HAP-1 (cell line): Measurements from ENCODE around the gene TRIM8.

ENCODE experiments used
- DNase-seq, 2 experiments: peaks; one replicate each; pipeline ENCODE4 v3.0.0-alpha.2; 2016 to 2020; ENCODE audit warnings: low spot score in 2 of 2
- H3K27me3 ChIP-seq: fragments of 250-450 bp; sonication (Bioruptor Pico); 2 replicates; pipeline ENCODE4 v1.5.1; 2020; ENCODE audit warnings: low read depth, mild to moderate bottlenecking, moderate library complexity
- H3K36me3 ChIP-seq: fragments of 250-450 bp; sonication (Bioruptor Pico); replicated peaks from 2 replicates; pipeline ENCODE4 v1.5.1; 2020; ENCODE audit warnings: mild to moderate bottlenecking
- H3K4me1 ChIP-seq: fragments of 250-450 bp; sonication (Bioruptor Pico); 2 replicates; pipeline ENCODE4 v1.5.1; 2020; ENCODE audit warnings: mild to moderate bottlenecking
- H3K4me3 ChIP-seq: fragments of 250-450 bp; sonication (Bioruptor Pico); 2 replicates; pipeline ENCODE4 v1.5.1; 2020; ENCODE audit warnings: mild to moderate bottlenecking, moderate library complexity
- H3K9me3 ChIP-seq: fragments of 250-450 bp; sonication (Bioruptor Pico); 2 replicates; pipeline ENCODE4 v1.5.1; 2020; ENCODE audit warnings: mild to moderate bottlenecking, moderate library complexity
- in situ Hi-C: fragments of 300-500 bp; cut with MboI; formaldehyde crosslinking; loops from 3 replicates; pipeline ENCODE4 v1.14.3; 2020; ENCODE audit warnings: low sequenced_read_pairs, inconsistent platforms, mixed read lengths

TRIM8 gene

DNA sequence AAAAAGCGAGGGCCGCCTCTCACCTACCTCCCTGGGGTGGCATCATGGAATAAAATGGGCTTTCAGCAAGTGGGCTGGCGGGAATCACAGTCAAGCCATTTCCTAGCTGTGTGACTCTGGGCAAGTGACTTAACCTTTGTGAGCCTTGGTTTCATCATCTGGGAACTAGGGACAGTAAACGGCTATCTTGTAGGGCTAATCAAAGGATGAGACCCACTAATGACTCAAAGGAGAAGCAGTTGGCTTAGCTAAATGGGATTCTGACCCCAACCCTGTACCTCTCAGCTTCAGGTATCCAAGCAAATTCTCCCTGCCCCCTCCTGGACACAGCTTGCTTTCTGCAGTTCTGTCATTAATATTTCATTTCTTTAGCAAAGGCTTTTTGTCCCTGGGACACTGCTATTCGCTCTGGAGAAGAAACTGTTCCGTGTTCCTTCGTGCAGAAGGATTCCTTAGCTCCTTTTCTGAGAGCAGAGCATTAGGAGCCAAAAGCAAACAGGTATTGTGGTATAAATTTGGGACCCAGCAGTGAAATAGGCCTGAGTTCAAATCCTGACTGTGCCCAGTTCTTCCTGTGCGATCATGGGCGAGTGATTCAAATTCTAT is 25.9 kb downstream of the TRIM8 start:
- Histone ChIP-seq H3K4me3 (no peak overlapping the region), H3K4me1 (peaks cover 16% of the 10 kb centered on the region), H3K36me3 (no peaks in the 10 kb centered on the region), H3K9me3 (no peaks in the 10 kb centered on the region), H3K27me3 (no peaks in the 10 kb centered on the region)
- in situ Hi-C loops = no loop called here
- DNase-seq = no peak

DNA sequence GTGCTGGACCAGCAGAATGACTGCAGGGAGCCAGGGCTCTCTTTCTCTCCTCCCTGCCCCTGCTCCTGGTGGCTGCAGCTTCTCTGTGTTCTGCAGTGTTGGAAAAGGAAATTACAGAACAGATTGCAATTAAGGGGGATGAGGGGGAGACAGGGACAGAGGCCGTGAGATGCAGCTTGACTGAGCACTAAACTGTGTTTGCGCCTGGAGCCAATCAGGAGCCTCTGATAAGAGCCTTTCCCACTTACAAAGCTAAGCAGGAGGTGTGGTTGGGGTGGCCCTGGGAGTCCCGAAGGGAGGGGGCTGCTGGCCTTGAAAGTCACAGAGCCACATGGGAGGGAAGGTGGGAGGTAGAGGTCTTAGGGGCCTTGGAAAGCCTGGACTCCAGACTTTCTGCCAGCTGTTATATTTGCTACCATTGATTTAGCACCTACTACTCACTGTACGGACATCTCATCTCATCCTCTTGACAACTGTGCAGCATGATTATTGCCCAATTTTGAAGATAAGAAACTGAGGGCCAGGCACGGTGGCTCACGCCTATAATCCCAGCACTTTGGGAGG is 26.7 kb downstream of the TRIM8 start:
- no peak for DNase-seq
- in situ Hi-C loops = no loop called here
- Histone ChIP-seq H3K4me1 (peaks cover 22% of the 10 kb centered on the region), H3K4me3 (no peak overlapping the region), H3K36me3 (no peaks in the 10 kb centered on the region), H3K9me3 (no peaks in the 10 kb centered on the region), H3K27me3 (no peaks in the 10 kb centered on the region)

DNA sequence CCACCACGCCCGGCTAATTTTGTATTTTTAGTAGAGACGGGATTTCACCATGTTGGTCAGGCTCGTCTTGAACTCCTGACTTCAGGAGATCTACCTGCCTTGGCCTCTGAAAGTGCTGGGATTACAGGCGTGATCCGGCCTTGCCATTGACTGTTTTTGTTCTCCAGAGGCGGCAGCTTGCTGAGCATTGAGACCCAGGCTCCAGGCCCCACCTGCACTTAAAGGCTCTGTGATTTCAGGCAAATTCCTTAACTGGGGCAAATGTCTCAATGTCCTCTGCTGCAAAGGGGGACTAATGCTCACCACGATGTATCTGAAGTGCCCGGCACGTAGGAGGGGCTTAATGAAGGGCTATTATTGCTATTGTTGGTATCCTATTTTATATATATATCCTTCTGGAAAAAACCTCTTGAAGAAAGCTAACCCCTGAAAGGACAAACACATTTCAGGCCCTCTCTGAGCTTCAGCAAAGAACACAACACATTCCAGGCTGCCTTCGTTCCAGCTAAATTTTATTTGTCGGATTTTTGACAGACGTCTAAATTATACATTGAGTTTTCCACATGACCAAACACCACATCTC is 29.0 kb downstream of the TRIM8 start:
- H3K36me3 ChIP-seq = no peaks in the 10 kb centered on the region
- no peak for DNase-seq
- no peak overlapping the region for H3K4me3 ChIP-seq
- in situ Hi-C loops = no loop called here
- H3K4me1 ChIP-seq = peaks cover 39% of the 10 kb centered on the region
- H3K9me3 ChIP-seq = no peaks in the 10 kb centered on the region
- no peaks in the 10 kb centered on the region for H3K27me3 ChIP-seq

DNA sequence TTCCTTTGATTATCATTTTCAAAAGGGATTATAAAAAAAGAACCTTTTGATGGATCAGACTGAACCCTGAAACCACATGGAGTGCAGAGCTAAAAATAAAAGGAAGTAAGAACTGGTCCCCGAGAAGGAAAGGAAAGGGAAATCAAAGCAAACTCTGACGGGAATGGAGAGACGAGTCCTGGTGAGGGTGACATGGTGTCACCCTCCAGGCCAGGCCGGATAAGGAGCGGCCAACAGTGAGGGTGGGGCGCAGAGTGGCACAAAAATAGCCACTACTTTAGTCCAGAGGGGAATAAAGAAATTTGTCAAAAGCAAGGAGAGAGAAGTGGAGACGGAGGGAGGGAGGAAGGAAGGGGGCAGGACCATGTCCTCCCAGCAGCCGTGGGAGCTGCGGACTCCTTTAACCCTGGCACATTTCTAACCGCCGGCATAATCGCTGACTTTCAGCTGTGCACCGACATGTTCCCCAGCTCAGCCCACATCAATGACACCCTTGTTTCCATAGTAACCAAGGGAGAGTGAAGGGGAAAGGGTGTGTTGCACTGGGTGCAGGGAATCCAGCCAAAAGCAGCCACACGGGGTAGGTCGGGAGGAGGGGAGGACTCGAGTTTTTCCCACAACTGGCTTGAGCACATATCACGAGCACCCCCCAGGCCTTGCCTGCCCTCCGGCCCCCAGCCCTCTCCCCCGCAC is 29.7 kb downstream of the TRIM8 start:
- Histone ChIP-seq H3K36me3 (no peaks in the 10 kb centered on the region), H3K27me3 (no peaks in the 10 kb centered on the region), H3K9me3 (no peaks in the 10 kb centered on the region), H3K4me1 (peaks cover 45% of the 10 kb centered on the region), H3K4me3 (no peak overlapping the region)
- DNase-seq = peak; percentile 46 to 66
- in situ Hi-C loops = no loop called here

DNA sequence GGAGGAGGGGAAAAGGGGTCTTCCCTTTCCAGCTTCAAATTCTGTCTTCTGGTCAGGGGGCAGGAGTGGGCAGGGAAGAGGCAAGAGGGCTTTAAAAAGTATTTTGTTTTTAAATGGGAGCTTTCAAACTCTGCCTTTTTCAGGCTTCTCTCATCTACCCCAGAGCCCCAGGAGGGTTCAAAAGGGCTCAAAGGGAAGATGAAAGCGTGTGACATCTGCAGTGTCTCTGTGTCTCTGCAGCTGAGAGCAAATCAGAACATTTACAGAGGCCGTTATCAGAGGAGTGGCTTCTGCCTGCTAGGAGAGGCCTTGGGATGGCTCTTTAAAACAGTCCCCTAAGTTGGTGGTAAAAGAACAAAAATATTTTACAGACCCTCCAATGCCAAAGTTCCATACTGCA is 30.3 kb downstream of the TRIM8 start:
- in situ Hi-C loops = no loop called here
- no peaks in the 10 kb centered on the region for H3K9me3 ChIP-seq
- H3K27me3 ChIP-seq = no peaks in the 10 kb centered on the region
- H3K4me3 ChIP-seq = no peak overlapping the region
- DNase-seq = no peak
- H3K36me3 ChIP-seq = no peaks in the 10 kb centered on the region
- H3K4me1 ChIP-seq = peaks cover 50% of the 10 kb centered on the region

- DNase-seq = peak in 1 of 2 experiments; percentile 42
- Histone ChIP-seq H3K36me3 (no peaks in the 10 kb centered on the region), H3K4me1 (peaks cover 50% of the 10 kb centered on the region), H3K4me3 (no peak overlapping the region), H3K9me3 (no peaks in the 10 kb centered on the region), H3K27me3 (no peaks in the 10 kb centered on the region)
- in situ Hi-C loops = no loop called here
Measured at GRCh38 chr10:102675011-102675665, 30.9 kb downstream of the TRIM8 start.

DNA sequence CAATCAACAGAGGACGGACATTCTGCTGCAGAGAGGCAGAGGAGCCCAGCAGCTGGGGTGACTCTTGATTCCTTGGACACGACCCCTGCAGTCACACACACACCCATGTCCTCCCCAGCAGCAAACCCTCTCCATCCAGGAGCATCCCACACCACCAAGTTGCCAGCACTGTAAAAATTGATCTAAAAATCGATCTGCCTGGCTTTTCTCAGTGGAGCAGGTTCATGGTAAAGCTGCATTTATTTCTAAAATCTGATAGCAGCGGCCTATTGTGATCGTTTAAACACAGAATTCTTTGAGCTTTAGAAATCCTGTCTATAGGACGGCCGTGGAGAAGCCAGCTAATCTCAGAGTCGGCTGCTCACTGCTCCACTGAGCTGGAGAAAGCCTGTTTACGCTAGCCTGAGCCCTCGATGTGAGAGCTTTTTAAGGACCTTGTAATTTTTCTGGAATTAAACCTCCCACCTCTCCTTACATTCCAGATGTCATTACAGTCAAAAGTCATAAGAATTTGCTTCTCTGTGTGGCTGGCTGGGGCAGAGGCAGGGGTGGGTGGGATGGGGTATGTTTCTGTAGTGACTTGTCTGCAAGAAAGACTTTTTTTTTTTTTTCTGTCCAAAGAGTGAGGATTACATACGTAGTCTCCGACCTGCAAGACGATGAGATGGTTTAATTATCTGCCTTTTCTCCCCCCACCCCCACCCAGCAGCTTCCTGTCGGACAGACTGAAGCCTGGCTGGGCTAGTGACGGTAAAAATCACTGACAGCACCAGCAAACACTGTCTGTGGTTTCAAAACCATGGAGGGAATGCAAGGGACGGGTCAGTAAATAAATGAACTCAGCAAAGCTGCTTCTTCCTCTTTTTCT is 31.6 kb downstream of the TRIM8 start:
- DNase-seq = peak; percentile 42 to 59
- H3K4me3 ChIP-seq = no peak overlapping the region
- H3K9me3 ChIP-seq = no peaks in the 10 kb centered on the region
- no peaks in the 10 kb centered on the region for H3K36me3 ChIP-seq
- in situ Hi-C loops = no loop called here
- no peaks in the 10 kb centered on the region for H3K27me3 ChIP-seq
- peaks cover 50% of the 10 kb centered on the region for H3K4me1 ChIP-seq

- in situ Hi-C loops = no loop called here
- no peak for DNase-seq
- Histone ChIP-seq H3K4me1 (peaks cover 50% of the 10 kb centered on the region), H3K36me3 (peaks cover 3% of the 10 kb centered on the region), H3K9me3 (no peaks in the 10 kb centered on the region), H3K27me3 (no peaks in the 10 kb centered on the region), H3K4me3 (no peak overlapping the region)
Measured at GRCh38 chr10:102676534-102677315, 32.4 kb downstream of the TRIM8 start.

DNA sequence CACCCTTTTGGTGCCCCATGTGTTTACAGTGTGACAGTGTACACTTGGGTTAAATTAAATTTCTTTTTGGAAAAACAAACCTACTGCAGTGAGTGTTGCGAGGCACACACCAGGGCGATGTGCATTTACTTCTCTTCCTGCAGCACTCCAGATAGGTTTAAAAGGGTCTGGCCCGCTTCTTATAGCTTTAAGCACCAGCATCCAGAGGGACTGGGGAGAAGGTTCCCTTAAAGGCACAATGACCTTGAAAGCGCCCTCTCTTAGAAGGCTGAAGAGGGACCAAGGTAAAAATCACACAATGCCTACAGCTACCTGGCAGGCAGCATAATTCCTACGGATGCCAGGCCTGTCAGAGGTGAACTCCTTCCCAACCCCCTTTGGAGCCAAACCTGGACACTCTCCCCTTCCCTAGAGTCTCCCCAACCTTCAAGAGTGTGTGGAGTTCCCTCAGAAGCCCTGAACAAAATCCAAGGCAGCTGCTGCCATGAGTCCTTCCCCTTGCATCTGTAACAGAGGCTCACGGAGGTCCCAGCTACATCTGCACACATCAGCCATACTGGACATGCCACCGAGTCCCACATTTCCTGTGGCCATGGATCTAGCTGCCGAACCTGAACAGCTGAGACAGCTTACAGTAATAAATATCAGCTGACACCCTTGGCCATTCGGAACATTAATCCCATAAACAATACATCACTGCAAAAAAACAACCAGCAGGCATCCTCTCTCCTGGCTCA is 33.2 kb downstream of the TRIM8 start:
- DNase-seq = no peak
- Histone ChIP-seq H3K4me1 (peaks cover 50% of the 10 kb centered on the region), H3K4me3 (no peak overlapping the region), H3K27me3 (no peaks in the 10 kb centered on the region), H3K9me3 (no peaks in the 10 kb centered on the region), H3K36me3 (peaks cover 5% of the 10 kb centered on the region)
- in situ Hi-C loops = no loop called here

DNA sequence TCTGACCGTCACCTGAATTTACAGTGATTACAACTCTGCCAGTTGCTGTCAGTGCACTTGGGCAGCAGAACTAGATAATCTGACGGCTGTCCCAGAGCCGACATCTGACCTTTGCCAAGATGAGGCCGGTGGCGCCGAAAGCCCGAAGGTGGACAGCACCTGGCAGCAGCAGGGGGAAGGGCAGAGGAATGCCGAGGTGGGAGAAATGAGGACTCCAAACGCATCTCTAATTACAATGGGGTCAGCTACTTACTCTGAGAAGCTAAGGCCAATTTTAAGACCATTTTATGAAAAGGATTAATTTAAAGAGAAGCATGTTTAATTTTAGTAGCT is 33.8 kb downstream of the TRIM8 start:
- no peaks in the 10 kb centered on the region for H3K27me3 ChIP-seq
- peaks cover 50% of the 10 kb centered on the region for H3K4me1 ChIP-seq
- no peaks in the 10 kb centered on the region for H3K9me3 ChIP-seq
- DNase-seq = no peak
- no peak overlapping the region for H3K4me3 ChIP-seq
- peaks cover 5% of the 10 kb centered on the region for H3K36me3 ChIP-seq
- in situ Hi-C loops = no loop called here

DNA sequence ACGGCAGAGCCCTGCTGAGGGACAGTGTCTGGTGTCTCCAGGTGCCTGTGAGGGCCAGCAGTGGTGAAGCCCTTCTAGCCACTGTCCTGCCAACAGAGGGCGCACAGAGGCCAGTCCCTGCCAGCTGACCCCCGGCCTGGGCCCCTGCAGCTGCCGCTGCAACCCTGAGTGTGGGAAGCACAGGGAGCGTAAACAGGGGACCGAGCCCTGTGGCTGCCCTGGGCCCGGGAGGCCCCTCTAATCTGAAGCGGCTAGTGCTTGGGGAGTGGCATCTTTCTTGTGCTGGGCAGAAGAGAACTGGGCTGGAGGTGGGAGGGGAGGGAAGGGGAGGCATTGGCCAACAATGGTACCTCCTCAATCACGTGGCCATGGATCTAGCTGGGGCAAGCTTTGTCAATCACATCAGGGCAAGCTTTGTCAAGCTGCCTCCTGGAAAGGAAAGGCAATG is 34.6 kb downstream of the TRIM8 start:
- in situ Hi-C loops = no loop called here
- DNase-seq = peak; percentile 68 to 88
- Histone ChIP-seq H3K4me3 (no peak overlapping the region), H3K9me3 (no peaks in the 10 kb centered on the region), H3K27me3 (no peaks in the 10 kb centered on the region), H3K4me1 (peaks cover 47% of the 10 kb centered on the region), H3K36me3 (peaks cover 5% of the 10 kb centered on the region)

GRCh38 chr10:102679596-102679995 is 35.3 kb downstream of the TRIM8 start:
- DNase-seq = no peak
- Histone ChIP-seq H3K36me3 (peaks cover 5% of the 10 kb centered on the region), H3K27me3 (no peaks in the 10 kb centered on the region), H3K4me3 (no peak overlapping the region), H3K4me1 (peaks cover 39% of the 10 kb centered on the region), H3K9me3 (no peaks in the 10 kb centered on the region)
- in situ Hi-C loops = no loop called here
